Right lobe of liver (tissue), 4 donors: ENCODE results near the gene WDR54.

Experiments
- POLR2A ChIP-seq: fragments of 450-650 bp; IDR thresholded peaks from one replicate; pipeline ENCODE4 v1.6.1; 2017; ENCODE audit warnings: antibody characterized with exemption, mild to moderate bottlenecking
- TF ChIP-seq, protein P1 (sequence below), 4 donors: fragments of 200-600 bp in 3 of 4; fragments of 450-650 bp in 1 of 4; IDR thresholded peaks; one replicate each; pipeline versions ENCODE4 v1.5.1 to v1.8.0; 2016 to 2022; ENCODE audit warnings: antibody characterized with exemption in 4 of 4, mild to moderate bottlenecking in 2 of 4
- donor health status: DM: no; HTN: no; CAD: no.
- donor health status: DM: no; HTN: no; CAD: no.
- donor health status: DM: no; HTN: yes; CAD: no.

DNA sequence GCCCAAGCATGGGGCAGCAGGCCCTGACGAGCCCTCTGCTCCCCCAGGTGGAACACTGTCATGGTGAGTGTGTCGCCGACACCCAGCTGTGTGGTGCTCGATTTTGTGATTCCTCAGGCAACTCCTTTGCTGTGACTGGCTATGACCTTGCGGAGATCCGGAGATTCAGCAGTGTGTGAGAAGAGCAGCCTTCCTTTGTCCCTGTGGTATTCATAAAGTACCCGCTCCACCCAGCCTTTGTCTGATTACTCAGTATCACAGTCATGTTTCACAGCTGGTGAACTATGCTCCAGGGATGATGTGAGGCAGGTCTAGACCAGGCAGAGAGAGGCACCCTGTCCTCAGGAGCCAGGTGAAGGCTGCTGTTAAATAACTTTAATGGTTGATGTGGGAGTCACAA lies 4.0 kb downstream of the WDR54 start:
- TF ChIP-seq, protein P1, sequence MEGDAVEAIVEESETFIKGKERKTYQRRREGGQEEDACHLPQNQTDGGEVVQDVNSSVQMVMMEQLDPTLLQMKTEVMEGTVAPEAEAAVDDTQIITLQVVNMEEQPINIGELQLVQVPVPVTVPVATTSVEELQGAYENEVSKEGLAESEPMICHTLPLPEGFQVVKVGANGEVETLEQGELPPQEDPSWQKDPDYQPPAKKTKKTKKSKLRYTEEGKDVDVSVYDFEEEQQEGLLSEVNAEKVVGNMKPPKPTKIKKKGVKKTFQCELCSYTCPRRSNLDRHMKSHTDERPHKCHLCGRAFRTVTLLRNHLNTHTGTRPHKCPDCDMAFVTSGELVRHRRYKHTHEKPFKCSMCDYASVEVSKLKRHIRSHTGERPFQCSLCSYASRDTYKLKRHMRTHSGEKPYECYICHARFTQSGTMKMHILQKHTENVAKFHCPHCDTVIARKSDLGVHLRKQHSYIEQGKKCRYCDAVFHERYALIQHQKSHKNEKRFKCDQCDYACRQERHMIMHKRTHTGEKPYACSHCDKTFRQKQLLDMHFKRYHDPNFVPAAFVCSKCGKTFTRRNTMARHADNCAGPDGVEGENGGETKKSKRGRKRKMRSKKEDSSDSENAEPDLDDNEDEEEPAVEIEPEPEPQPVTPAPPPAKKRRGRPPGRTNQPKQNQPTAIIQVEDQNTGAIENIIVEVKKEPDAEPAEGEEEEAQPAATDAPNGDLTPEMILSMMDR (IDR thresholded peaks at IDR 0.05) = no peak
- TF ChIP-seq POLR2A = no peak
